ENCODE measurements around the gene OXA1L.
"Not testable (repeated sequence)": the region's sequence is repeated elsewhere in the genome, so short reads cannot be mapped to it uniquely, and the experiment has no call there.

Gene OXA1L

DNA sequence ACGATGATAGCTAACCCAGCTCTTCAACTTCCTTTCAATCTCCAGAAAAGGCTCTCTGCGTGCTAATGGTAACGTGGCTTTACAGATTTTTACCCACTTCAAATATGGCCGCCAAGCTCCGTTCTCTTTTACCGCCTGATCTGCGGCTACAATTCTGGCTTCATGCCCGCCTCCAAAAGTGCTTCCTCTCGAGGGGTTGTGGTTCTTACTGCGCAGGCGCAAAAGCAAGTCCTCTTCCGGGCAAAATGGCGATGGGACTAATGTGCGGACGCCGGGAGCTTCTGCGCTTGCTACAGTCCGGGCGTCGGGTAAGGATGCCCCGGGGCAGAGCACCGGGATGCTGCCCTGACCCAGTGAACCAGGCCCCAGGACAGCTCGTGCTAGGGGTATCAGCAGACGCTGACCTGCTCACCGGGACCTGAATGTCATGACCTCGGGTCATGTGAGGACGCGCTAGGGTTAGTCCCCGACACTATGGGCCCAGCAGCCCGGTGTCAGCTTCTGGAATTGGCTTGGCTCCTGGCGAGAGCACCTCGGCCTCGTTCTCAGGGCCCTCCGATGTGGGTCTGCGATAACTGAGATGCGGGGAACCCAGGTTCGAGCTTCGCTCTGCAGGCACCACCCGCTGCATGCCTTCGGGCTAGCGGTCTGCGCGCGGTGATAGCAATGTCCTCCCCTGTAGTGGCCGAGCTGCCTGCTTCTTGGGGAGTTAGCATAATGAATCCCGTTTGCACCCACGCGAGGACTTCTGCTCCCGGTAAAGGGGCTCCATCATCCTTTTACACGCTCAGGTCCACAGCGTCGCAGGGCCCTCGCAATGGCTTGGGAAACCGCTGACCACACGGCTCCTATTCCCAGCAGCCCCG, at the start of gene OXA1L:
Gene OXA1L (plus strand): TSS at position 232 of the 866 bp plus-strand sequence. CDS start 14 bp downstream, at position 246.
- peak; percentile 95 for DNase-seq (ENCODE audit: extremely low read depth, low read depth)
- TF ChIP-seq, protein P1, sequence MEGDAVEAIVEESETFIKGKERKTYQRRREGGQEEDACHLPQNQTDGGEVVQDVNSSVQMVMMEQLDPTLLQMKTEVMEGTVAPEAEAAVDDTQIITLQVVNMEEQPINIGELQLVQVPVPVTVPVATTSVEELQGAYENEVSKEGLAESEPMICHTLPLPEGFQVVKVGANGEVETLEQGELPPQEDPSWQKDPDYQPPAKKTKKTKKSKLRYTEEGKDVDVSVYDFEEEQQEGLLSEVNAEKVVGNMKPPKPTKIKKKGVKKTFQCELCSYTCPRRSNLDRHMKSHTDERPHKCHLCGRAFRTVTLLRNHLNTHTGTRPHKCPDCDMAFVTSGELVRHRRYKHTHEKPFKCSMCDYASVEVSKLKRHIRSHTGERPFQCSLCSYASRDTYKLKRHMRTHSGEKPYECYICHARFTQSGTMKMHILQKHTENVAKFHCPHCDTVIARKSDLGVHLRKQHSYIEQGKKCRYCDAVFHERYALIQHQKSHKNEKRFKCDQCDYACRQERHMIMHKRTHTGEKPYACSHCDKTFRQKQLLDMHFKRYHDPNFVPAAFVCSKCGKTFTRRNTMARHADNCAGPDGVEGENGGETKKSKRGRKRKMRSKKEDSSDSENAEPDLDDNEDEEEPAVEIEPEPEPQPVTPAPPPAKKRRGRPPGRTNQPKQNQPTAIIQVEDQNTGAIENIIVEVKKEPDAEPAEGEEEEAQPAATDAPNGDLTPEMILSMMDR (IDR thresholded peaks at IDR 0.05; ENCODE audit: low read depth, low read length): no peak

DNA sequence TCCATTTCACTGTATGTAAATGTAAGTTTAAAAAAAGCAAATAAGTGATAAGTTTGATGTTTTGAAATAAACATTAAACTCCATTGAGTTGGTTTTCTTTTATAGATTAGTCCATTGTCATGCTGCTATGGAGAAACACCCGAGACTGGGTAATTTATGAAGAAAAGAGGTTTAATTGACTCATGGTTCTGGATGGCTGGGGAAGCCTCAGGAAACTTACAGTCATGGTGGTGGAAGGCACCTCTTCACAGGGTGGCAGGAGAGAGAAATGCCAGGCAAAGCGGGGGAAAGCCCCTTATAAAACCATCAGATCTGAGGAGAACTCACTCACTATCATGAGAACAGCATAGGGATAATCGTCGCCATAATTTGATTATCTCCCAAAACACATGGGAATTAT, 48.4 kb upstream of the OXA1L start:
- DNase-seq (ENCODE audit: extremely low read depth, low read depth): no peak
- TF ChIP-seq, protein P1 (IDR thresholded peaks at IDR 0.05; ENCODE audit: low read depth, low read length): no peak

DNA sequence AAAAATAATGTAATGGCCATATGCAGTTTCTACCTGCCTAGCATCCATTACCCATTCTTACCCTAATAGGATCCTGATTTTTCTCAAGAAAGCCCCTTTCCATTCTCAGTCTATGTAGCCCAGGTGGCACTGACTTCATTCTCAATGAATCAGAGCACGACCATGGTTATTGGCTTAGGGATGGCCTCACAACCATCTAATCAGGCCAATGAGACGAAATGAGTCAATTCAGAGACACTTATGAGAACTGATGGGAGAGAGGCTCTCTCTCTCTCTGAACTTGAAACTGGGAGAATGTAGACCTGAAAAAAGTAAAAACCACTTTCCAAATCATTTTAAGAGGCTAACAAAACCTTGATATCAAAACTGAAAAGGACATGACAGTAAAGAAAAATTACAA, 45.3 kb upstream of the OXA1L start:
- DNase-seq (ENCODE audit: extremely low read depth, low read depth): no peak
- TF ChIP-seq, protein P1 (IDR thresholded peaks at IDR 0.05; ENCODE audit: low read depth, low read length): no peak

DNA sequence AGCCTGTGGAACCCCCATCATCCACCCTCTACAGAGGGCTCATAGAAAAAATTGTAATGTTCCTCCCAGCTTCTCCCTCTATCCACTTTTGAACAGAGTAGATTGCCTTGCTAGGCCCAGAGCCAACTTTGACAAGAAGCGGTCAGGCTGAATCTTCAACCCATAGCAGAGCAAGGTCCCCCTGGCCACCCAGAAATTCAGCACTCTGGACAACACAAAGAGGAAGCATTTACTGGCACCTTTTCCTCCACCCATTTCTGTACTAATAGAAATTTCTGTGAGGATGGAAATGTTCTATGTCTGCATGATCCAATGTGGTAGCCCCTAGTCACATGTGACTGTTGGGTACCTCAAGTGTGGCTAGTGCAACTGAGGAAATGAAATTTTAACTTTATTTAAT, 42.7 kb upstream of the OXA1L start:
- no peak for DNase-seq (ENCODE audit: extremely low read depth, low read depth)
- TF ChIP-seq, protein P1 (IDR thresholded peaks at IDR 0.05; ENCODE audit: low read depth, low read length): no peak

DNA sequence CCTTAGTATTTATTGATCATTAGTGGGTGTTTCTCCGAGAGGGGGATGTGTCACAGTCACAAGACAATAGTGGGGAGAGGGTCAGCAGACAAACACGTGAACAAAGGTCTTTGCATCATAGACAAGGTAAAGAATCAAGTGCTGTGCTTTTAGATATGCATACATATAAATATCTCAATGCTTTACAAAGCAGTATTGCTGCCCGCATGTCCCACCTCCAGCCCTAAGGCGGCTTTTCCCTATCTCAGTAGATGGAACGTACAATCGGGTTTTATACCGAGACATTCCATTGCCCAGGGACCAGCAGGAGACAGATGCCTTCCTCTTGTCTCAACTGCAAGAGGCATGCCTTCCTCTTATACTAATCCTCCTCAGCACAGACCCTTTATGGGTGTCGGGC, 41.6 kb upstream of the OXA1L start:
- not testable (repeated sequence) for DNase-seq (ENCODE audit: extremely low read depth, low read depth)

DNA sequence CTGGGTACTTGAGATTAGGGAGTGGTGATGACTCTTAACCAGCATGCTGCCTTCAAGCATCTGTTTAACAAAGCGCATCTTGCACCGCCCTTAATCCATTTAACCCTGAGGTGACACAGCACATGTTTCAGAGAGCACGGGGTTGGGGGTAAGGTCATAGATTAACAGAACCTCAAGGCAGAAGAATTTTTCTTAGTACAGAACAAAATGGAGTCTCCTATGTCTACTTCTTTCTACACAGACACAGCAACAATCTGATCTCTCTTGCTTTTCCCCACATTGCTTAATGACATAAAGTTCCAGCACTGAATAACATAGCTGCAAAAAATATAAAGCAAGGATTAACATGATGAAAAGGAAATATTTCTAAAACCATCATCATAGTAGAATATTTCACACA, 41.1 kb upstream of the OXA1L start:
- DNase-seq (ENCODE audit: extremely low read depth, low read depth): not testable (repeated sequence)

DNA sequence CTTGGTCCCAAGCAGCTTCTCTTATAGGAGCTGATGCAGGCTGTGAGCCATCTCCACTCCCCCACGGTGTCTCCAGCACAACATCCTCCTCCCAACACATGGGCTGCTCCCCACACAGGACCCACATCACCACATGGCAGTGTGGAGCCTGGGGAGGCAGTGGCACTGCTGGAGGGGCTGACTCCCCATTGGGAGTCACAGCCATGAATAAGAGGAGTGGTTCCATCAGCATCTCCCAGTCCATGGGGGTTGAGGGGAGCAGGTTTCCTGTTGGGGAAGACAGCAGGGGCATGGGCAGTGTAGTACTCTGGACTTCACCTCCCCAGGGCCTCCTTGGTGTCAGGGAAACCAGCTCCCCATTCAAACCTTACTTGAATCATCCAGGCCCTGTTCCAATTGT, 40.5 kb upstream of the OXA1L start:
- no peak for DNase-seq (ENCODE audit: extremely low read depth, low read depth)
- TF ChIP-seq, protein P1 (IDR thresholded peaks at IDR 0.05; ENCODE audit: low read depth, low read length): no peak

DNA sequence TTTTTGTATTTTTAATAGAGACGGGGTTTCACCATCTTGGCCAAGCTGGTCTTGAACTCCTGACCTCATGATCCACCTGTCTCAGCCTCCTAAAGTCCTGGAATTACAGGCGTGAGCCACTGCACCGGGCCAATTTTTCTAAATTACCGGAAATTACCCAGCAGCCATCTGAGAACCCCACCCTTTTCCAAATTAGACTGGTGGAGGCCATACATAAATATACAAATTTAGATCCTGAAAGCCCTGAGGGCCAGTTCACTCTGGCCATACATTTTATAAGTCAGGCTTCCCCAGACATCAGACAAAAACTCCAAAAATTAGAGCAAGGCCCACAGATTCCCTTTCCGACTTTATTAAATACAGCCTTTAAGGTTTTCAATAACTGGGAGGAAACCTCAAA, 34.4 kb upstream of the OXA1L start:
- DNase-seq (ENCODE audit: extremely low read depth, low read depth): not testable (repeated sequence)

DNA sequence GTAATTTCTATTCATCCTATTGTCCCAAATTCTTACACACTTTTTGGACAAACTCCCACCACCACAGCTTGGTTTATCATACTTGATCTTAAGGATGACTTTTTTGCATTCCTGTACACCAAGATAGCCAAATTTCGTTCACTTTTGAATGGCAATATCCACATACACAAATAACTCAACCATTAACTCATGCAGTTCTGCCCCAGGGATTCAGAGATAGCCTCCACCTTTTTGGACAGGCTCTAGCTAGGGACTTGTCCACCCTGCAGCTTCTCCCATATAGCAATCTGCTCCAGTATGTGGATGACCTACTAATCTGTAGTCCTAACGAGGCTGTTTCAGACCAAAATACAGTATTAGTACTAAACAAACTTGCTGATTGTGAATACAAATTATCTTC, 32.7 kb upstream of the OXA1L start:
- no peak for DNase-seq (ENCODE audit: extremely low read depth, low read depth)
- TF ChIP-seq, protein P1 (IDR thresholded peaks at IDR 0.05; ENCODE audit: low read depth, low read length): no peak

All from AG09319 (cell line).